NOMO-1 (cell line): ENCODE data around the gene GMEB2.

Experiments used
- DNase-seq, 2 experiments: peaks; one replicate each; lab custom pipeline; 2025; ENCODE audit not compliant: unreplicated experiment in 2 of 2; lab: John Stamatoyannopoulos, UW

Gene GMEB2

GRCh38 chr20:63548542-63548941 lies 78.4 kb downstream of the GMEB2 start:
- no peak for DNase-seq

GRCh38 chr20:63547725-63548480 lies 79.0 kb downstream of the GMEB2 start, which contains the start of gene SRMS:
SRMS (minus strand) TSS chr20:63547749; CDS start chr20:63547463, 286 bp downstream.
- no peak for DNase-seq

- no peak for DNase-seq
These were observed 79.8 kb downstream of the GMEB2 start for GRCh38 chr20:63546956-63547724.

GRCh38 chr20:63546256-63546955 lies 80.5 kb downstream of the GMEB2 start:
- DNase-seq: no peak

GRCh38 chr20:63545814-63546213 lies 81.1 kb downstream of the GMEB2 start:
- DNase-seq: no peak

- no peak for DNase-seq
These were observed 81.9 kb downstream of the GMEB2 start for GRCh38 chr20:63544958-63545516.

- DNase-seq: no peak
These were observed 82.5 kb downstream of the GMEB2 start for GRCh38 chr20:63544241-63544957.

GRCh38 chr20:63543733-63544132 lies 83.2 kb downstream of the GMEB2 start:
- no peak for DNase-seq

- no peak for DNase-seq
These were observed 83.8 kb downstream of the GMEB2 start for GRCh38 chr20:63543131-63543530.

- no peak for DNase-seq
These were observed 84.2 kb downstream of the GMEB2 start for GRCh38 chr20:63542696-63543095.

GRCh38 chr20:63542031-63542559 lies 84.8 kb downstream of the GMEB2 start:
- DNase-seq: peak; percentile 58 to 60

- DNase-seq: no peak
These were observed 85.5 kb downstream of the GMEB2 start for GRCh38 chr20:63541371-63541770.

GRCh38 chr20:63540417-63541186 lies 86.3 kb downstream of the GMEB2 start:
- DNase-seq: no peak

GRCh38 chr20:63539441-63540370 lies 87.2 kb downstream of the GMEB2 start:
- no peak for DNase-seq

GRCh38 chr20:63539092-63539430 lies 87.8 kb downstream of the GMEB2 start:
- no peak for DNase-seq

GRCh38 chr20:63538204-63539091 lies 88.5 kb downstream of the GMEB2 start:
- no peak for DNase-seq
